Neural cell (in vitro differentiated cells): ENCODE measurements around the gene RNF213. TPM values are rescaled to one million over a fixed set of nuclear protein-coding genes. Genes with fewer than 3 reads are reported as not detected.
"Not testable (repeated sequence)": the region's sequence is repeated elsewhere in the genome, so short reads cannot be mapped to it uniquely, and the experiment has no call there.

Source experiments
- H2AFZ ChIP-seq: fragments of 200-600, 300-800 bp; sonication (generic), shearing (Covaris generic); 2 replicates; pipeline ENCODE4 v1.6.0; 2014; ENCODE audit warnings: low read depth, mild to moderate bottlenecking, antibody characterized with exemption, low read length, moderate library complexity
- H3F3A ChIP-seq: fragments of 200-600 bp; shearing (Covaris generic); 2 replicates; pipeline ENCODE4 v1.6.1; 2016; ENCODE audit warnings: mild to moderate bottlenecking, moderate library complexity, mixed read lengths, antibody characterized with exemption, low read length; ENCODE audit not compliant: insufficient read depth, poor library complexity, severe bottlenecking
- H3K27ac ChIP-seq: fragments of 200-600, 300-800 bp; sonication (generic), shearing (Covaris generic); 2 replicates; pipeline ENCODE4 v1.5.1; 2014; ENCODE audit warnings: mild to moderate bottlenecking, low read length, moderate library complexity
- H3K27me3 ChIP-seq: fragments of 300-800, 200-600 bp; sonication (generic), shearing (Covaris generic); 2 replicates; pipeline ENCODE4 v1.6.0; 2014; ENCODE audit warnings: mild to moderate bottlenecking, low read depth, low read length, moderate library complexity; ENCODE audit not compliant: insufficient read depth
- H3K36me3 ChIP-seq: fragments of 300-800, 200-600 bp; sonication (generic), shearing (Covaris generic); 2 replicates; pipeline ENCODE4 v1.5.1; 2014; ENCODE audit warnings: mild to moderate bottlenecking, antibody characterized with exemption, low read length, moderate library complexity; ENCODE audit not compliant: insufficient read depth
- H3K4me2 ChIP-seq: fragments of 300-800, 200-600 bp; sonication (generic), shearing (Covaris generic); 2 replicates; pipeline ENCODE4 v1.6.0; 2014; ENCODE audit warnings: mild to moderate bottlenecking, low read length
- H3K4me3 ChIP-seq: fragments of 300-800, 200-600 bp; sonication (generic), shearing (Covaris generic); 2 replicates; pipeline ENCODE4 v1.5.1; 2014; ENCODE audit warnings: mild to moderate bottlenecking, low read length, moderate library complexity
- H3K79me2 ChIP-seq: fragments of 200-600 bp; shearing (Covaris generic); replicated peaks from 2 replicates; pipeline ENCODE4 v1.6.0; 2014; ENCODE audit warnings: mild to moderate bottlenecking, low read length, moderate library complexity; ENCODE audit not compliant: insufficient read depth
- H3K9ac ChIP-seq: fragments of 300-800, 200-600 bp; sonication (generic), shearing (Covaris generic); 2 replicates; pipeline ENCODE4 v1.6.1; 2016; ENCODE audit warnings: mild to moderate bottlenecking, low read length, mixed read lengths
- H3K9me2 ChIP-seq: fragments of 200-600 bp; shearing (Covaris generic); 2 replicates; pipeline ENCODE4 v1.6.1; 2016; ENCODE audit warnings: mild to moderate bottlenecking, low read length, mixed read lengths; ENCODE audit not compliant: insufficient read depth
- H3K9me3 ChIP-seq: fragments of 200-600, 300-800 bp; sonication (generic), shearing (Covaris generic); 2 replicates; pipeline ENCODE4 v1.6.1; 2016; ENCODE audit warnings: mild to moderate bottlenecking, mixed run types, low read length, moderate library complexity, mixed read lengths
- H4K20me1 ChIP-seq: fragments of 200-600 bp; shearing (Covaris generic); 2 replicates; pipeline ENCODE4 v1.6.1; 2016; ENCODE audit warnings: mild to moderate bottlenecking, mixed run types; ENCODE audit not compliant: insufficient read depth
- CTCF ChIP-seq: fragments of 450-650 bp; IDR thresholded peaks from 2 replicates; pipeline ENCODE4 v1.5.1; 2014; ENCODE audit warnings: antibody characterized with exemption, mild to moderate bottlenecking, moderate library complexity; ENCODE audit not compliant: poor library complexity, severe bottlenecking
- EP300 ChIP-seq: fragments of 450-650 bp; conservative IDR thresholded peaks from 2 replicates; pipeline ENCODE4 v1.6.1; 2014; ENCODE audit warnings: antibody characterized with exemption, mild to moderate bottlenecking, moderate library complexity; ENCODE audit not compliant: poor library complexity, severe bottlenecking
- EZH2 ChIP-seq: fragments of 200-600, 300-800 bp; shearing (Covaris generic), sonication (generic); IDR thresholded peaks from 2 replicates; pipeline ENCODE4 v1.6.1; 2014; ENCODE audit warnings: antibody characterized with exemption, low read length, borderline replicate concordance, mild to moderate bottlenecking; ENCODE audit not compliant: insufficient read depth, poor library complexity, severe bottlenecking
- MXI1 ChIP-seq: fragments of 450-650 bp; conservative IDR thresholded peaks from 2 replicates; pipeline ENCODE4 v1.6.1; 2014; ENCODE audit warnings: antibody characterized with exemption, mild to moderate bottlenecking; ENCODE audit not compliant: poor library complexity, severe bottlenecking
- POLR2AphosphoS5 ChIP-seq: IDR thresholded peaks from 2 replicates; pipeline ENCODE4 v1.6.1; 2012
- RAD21 ChIP-seq: fragments of 450-650 bp; conservative IDR thresholded peaks from 2 replicates; pipeline ENCODE4 v1.6.1; 2014; ENCODE audit warnings: antibody characterized with exemption, mild to moderate bottlenecking, moderate library complexity
- REST ChIP-seq: IDR thresholded peaks from 2 replicates; pipeline ENCODE4 v1.6.1; 2012; ENCODE audit warnings: borderline replicate concordance
- SMC3 ChIP-seq: fragments of 450-650 bp; conservative IDR thresholded peaks from 2 replicates; pipeline ENCODE4 v1.6.1; 2014; ENCODE audit warnings: antibody characterized with exemption, mild to moderate bottlenecking, moderate library complexity; ENCODE audit not compliant: poor library complexity
- TAF1 ChIP-seq: IDR thresholded peaks from 2 replicates; pipeline ENCODE4 v1.6.1; 2012; ENCODE audit warnings: low read depth
- polyA plus RNA-seq: library from polyadenylated mRNA; depleted of rRNA; stranded (reverse); fragments of >200 nt; gene quantifications from 2 replicates; pipeline ENCODE4 v1.2.3, GENCODE V29; 2014

The RNF213 gene
- polyA plus RNA-seq, 1 donor from 2014 or later, result 1.5 TPM

DNA sequence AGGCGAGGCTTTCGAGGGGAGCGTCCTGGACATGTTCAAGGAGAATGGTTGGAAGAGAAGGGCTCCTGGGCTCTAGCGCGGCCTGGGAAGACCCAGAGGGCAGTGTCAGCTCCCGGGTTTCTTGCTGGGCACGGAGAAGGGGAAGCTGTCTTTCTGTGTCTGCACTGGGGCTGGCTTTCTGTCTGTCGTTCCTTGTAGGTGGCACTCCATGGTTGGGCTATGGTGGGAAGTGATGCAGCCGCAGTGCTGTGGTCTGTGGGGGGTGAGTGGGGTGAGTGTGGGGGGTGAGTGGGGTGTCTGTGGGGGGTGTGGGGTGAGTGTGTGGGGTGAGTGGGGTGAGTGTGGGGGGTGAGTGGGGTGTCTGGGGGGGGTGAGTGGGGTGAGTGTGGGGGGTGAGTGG lies 13.7 kb downstream of the RNF213 start:
- Histone ChIP-seq H3K9me3 (no peaks in the 10 kb centered on the region), H3K27ac (no peak overlapping the region), H3K9ac (no peak overlapping the region), H3F3A (no peaks in the 10 kb centered on the region), H3K79me2 (no peaks in the 10 kb centered on the region), H3K9me2 (no peaks in the 10 kb centered on the region), H3K4me3 (no peak overlapping the region), H4K20me1 (no peaks in the 10 kb centered on the region), H3K36me3 (no peaks in the 10 kb centered on the region), H3K4me2 (no peak overlapping the region), H3K27me3 (no peaks in the 10 kb centered on the region), H2AFZ (no peak overlapping the region)
- no peak for TF ChIP-seq CTCF
- TF ChIP-seq EZH2, result no peak
- TF ChIP-seq POLR2AphosphoS5, result no peak
- no peak for TF ChIP-seq EP300
- TF ChIP-seq REST, result no peak
- TF ChIP-seq SMC3, result no peak
- no peak for TF ChIP-seq TAF1
- no peak for TF ChIP-seq MXI1
- no peak for TF ChIP-seq RAD21

DNA sequence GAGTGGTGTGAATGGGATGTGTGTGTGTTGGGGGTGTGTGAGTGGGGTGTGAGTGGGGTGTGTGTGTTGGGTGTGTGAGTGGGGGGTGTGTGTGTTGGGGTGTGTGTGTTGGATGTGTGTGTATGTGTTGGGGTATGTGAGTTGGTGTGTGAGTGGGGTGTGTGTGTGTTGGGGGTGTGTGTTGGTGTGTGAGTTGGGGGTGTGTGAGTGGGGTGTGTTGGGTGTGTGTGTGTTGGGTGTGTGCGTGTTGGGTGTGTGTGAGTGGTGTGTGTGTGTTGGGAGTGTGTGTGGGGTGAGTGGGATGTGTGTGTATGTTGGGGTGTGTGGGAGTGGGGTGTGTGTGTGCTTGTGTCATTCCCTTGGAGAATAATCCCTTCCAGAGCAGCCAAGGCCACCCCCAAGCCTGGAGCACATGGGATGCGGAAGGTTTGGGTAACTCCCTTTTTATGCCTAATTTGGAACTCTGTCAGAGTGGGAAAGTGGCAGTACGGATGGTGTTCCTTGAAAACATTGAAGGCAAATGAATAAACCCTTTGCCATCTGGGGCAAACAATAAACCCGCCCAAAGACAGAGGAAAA lies 14.3 kb downstream of the RNF213 start:
- Histone ChIP-seq H3K36me3 (no peaks in the 10 kb centered on the region), H3F3A (no peaks in the 10 kb centered on the region), H3K9me3 (no peaks in the 10 kb centered on the region), H2AFZ (no peak overlapping the region), H3K27me3 (no peaks in the 10 kb centered on the region), H4K20me1 (no peaks in the 10 kb centered on the region), H3K27ac (no peak overlapping the region), H3K9ac (no peak overlapping the region), H3K9me2 (no peaks in the 10 kb centered on the region), H3K4me2 (no peak overlapping the region), H3K4me3 (no peak overlapping the region), H3K79me2 (no peaks in the 10 kb centered on the region)
- TF ChIP-seq RAD21, result no peak
- TF ChIP-seq TAF1, result no peak
- TF ChIP-seq EZH2, result no peak
- TF ChIP-seq EP300, result no peak
- no peak for TF ChIP-seq CTCF
- TF ChIP-seq MXI1, result no peak
- no peak for TF ChIP-seq POLR2AphosphoS5
- TF ChIP-seq REST, result no peak
- no peak for TF ChIP-seq SMC3

DNA sequence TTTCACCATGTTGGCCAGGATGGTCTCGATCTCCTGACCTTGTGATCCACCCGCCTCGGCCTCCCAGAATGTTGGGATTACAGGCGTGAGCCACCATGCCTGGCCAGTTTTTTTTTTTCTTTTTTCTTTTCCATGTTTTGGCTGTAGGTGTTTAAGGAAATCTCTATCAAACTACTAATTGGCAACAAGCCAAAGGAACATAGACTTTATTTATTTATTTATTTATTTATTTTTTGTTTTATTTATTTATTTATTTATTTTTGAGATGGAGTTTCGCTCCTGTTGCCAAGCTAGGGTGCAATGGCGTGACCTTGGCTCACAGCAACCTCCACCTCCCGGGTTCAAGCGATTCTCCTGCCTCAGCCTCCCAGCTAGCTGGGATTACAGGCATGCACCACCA lies 15.2 kb downstream of the RNF213 start:
- H4K20me1 ChIP-seq, H2AFZ ChIP-seq, H3K27ac ChIP-seq, H3K27me3 ChIP-seq, H3K36me3 ChIP-seq, H3K9ac ChIP-seq, H3K4me2 ChIP-seq, H3K9me2 ChIP-seq, H3F3A ChIP-seq, H3K79me2 ChIP-seq, H3K9me3 ChIP-seq, H3K4me3 ChIP-seq: not testable (repeated sequence)
